ENCODE results near the gene USPL1.

DNA sequence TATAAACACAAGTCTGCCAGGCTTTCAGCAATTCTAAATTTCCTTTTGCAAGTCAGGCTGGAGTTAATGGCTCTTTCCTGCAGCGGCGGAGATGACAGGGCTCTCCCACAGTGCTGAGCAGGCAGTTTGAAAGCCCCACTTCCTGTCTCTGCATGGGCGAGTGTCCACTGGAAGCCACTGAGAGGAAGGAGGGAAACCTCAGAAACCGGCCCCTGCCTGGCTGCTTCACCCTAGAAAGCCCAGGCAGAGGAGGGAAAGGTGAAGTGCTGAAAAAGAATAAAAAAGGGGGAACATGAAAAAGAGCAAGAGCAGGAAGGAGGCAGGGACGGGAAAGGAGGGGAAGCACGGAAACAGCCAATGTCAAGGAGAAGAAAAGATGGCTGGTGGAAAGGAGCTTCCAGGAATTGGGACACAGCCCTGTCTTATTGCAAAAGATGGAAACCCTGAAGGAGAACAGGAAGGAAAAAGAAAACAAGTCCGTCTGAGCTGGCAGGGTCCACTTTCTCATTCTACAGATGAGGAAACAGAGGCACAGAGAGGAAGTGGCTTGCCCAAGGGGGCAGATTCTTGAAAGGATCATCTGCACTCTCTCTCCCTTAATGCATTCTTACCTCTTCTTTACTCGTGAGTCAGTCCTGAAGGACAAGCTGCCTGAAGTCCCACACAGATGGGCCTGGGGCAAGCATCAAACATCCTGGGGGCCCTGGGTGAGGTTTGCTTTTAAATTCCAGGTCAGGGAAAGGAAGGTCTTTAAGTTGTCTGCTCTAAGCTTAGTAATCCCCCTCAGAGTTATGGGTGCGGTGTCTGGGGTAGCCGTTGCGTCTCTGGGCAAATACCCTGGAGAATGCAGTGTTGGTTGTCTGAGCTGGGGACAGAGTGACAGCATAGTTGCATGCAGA is 78.8 kb downstream of the USPL1 start:
- TF ChIP-seq, protein P1, sequence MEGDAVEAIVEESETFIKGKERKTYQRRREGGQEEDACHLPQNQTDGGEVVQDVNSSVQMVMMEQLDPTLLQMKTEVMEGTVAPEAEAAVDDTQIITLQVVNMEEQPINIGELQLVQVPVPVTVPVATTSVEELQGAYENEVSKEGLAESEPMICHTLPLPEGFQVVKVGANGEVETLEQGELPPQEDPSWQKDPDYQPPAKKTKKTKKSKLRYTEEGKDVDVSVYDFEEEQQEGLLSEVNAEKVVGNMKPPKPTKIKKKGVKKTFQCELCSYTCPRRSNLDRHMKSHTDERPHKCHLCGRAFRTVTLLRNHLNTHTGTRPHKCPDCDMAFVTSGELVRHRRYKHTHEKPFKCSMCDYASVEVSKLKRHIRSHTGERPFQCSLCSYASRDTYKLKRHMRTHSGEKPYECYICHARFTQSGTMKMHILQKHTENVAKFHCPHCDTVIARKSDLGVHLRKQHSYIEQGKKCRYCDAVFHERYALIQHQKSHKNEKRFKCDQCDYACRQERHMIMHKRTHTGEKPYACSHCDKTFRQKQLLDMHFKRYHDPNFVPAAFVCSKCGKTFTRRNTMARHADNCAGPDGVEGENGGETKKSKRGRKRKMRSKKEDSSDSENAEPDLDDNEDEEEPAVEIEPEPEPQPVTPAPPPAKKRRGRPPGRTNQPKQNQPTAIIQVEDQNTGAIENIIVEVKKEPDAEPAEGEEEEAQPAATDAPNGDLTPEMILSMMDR (IDR thresholded peaks at IDR 0.05; ENCODE audit: low read depth, low read length), result no peak
- TF ChIP-seq POLR2A (IDR thresholded peaks at IDR 0.05; ENCODE audit: extremely low read depth, insufficient read length), result no peak
- TF ChIP-seq, protein P2, sequence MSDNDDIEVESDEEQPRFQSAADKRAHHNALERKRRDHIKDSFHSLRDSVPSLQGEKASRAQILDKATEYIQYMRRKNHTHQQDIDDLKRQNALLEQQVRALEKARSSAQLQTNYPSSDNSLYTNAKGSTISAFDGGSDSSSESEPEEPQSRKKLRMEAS (IDR thresholded peaks at IDR 0.05; ENCODE audit: low read depth, low read length), result no peak
